Measurements from ENCODE around the gene SRP19. TPM values are rescaled to one million over a fixed set of nuclear protein-coding genes. Genes with fewer than 3 reads are reported as not detected.
A peak's percentile ranks its signal among the peaks of the same experiment; 100 is the strongest.
"Not testable (repeated sequence)": the region's sequence is repeated elsewhere in the genome, so short reads cannot be mapped to it uniquely, and the experiment has no call there.

Gene SRP19
- total RNA-seq, 3 donors from 2014 or later: 33.0 to 73.5 (median 69.2) TPM

DNA sequence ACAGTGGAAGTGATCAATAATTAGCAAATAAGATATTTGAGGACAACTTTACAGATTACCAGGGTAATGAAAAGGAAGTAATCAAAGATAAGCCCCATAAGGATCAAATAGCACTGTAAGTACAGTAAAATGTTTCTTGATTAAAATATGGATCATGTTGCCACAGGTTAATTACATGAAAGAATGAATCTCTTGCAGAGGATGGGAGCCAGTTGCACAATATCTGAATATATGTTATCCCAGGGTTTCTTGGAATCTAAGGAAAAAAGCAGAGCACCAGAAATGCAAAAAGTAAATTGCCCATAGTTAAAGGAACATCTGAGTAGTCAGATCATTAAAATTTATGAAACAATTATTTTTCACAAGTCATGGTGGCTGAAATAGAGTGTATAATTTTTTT is 13.8 kb upstream of the SRP19 start:
- H3K9me3 ChIP-seq: no peaks in the 10 kb centered on the region
- H3K4me3 ChIP-seq: no peak overlapping the region
- TF ChIP-seq, protein P1, sequence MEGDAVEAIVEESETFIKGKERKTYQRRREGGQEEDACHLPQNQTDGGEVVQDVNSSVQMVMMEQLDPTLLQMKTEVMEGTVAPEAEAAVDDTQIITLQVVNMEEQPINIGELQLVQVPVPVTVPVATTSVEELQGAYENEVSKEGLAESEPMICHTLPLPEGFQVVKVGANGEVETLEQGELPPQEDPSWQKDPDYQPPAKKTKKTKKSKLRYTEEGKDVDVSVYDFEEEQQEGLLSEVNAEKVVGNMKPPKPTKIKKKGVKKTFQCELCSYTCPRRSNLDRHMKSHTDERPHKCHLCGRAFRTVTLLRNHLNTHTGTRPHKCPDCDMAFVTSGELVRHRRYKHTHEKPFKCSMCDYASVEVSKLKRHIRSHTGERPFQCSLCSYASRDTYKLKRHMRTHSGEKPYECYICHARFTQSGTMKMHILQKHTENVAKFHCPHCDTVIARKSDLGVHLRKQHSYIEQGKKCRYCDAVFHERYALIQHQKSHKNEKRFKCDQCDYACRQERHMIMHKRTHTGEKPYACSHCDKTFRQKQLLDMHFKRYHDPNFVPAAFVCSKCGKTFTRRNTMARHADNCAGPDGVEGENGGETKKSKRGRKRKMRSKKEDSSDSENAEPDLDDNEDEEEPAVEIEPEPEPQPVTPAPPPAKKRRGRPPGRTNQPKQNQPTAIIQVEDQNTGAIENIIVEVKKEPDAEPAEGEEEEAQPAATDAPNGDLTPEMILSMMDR (IDR thresholded peaks at IDR 0.05): no peak
- TF ChIP-seq POLR2AphosphoS5 (IDR thresholded peaks at IDR 0.05) (no peak), POLR2A (IDR thresholded peaks at IDR 0.05) (no peak)
- intact Hi-C loops (cut with DNase I; ENCODE audit: low total_unique reads): no loop called here
- H3K4me1 ChIP-seq: no peaks in the 10 kb centered on the region
- H3K27me3 ChIP-seq: no peaks in the 10 kb centered on the region
- DNase-seq (ENCODE audit: low spot score in 2 of 2): no peak
- H3K27ac ChIP-seq: no peak overlapping the region
- no peaks in the 10 kb centered on the region for H3K36me3 ChIP-seq

DNA sequence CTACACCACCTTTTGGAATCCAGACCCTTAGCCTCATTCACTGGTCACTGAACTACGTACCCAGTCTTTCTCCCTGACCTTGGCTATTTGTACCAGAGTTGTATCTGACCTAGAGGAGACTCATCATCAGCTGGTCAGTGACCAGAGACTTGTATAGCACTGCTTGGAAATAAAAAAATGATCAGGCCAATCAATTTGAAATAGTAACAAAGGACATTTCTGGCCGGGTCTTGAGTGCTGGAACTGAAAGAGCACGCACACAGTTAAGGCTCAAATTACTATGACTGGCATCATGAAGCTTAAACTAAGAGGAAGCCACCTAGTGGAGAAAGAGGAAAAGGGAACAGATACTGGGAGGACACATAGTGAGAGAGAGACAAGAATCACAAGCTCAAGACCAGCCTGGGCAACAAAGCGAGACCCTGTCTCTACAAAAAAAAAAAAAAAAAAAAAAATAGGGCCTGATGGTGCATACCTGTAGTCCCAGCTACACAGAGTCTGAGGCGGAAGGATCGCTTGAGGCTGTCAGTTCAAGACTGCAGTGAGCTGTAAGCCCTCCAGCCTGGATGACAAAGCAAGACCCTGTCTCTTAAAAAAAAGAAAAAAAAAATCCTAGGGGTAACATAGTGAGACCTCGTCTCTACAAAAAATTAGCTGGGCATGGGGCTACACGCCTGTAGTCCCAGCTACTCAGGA is 12.8 kb upstream of the SRP19 start:
- intact Hi-C loops (cut with DNase I; ENCODE audit: low total_unique reads): no loop called here
- Histone ChIP-seq H3K27ac (no peak overlapping the region), H3K9me3 (no peaks in the 10 kb centered on the region), H3K4me1 (no peaks in the 10 kb centered on the region), H3K36me3 (no peaks in the 10 kb centered on the region), H3K4me3 (no peak overlapping the region), H3K27me3 (no peaks in the 10 kb centered on the region)
- no peak for DNase-seq (ENCODE audit: low spot score in 2 of 2)
- TF ChIP-seq, protein P1 (IDR thresholded peaks at IDR 0.05): peak in 2 of 3 donors; percentile 32 to 33
- TF ChIP-seq POLR2AphosphoS5 (IDR thresholded peaks at IDR 0.05): no peak

DNA sequence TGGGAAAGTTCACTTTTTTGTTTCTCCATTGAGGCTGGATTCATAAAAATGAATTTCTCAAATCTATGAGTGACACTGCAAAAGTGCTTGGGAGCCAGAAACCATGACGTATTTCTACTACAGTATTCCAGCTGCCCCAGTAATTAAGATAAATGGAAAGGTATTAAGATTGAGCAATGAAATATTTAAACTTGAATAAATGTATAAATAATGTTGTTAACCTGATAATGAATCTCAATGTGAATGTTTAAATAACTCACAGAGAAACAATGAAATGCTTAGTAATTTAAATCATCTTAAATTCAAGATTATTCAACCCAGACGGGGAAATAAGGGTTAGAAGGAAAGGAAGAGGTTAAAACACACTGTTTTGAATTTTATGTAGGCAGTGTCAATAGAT is 11.2 kb upstream of the SRP19 start:
- Histone ChIP-seq H3K4me3 (no peak overlapping the region), H3K9me3 (no peaks in the 10 kb centered on the region), H3K36me3 (no peaks in the 10 kb centered on the region), H3K27me3 (no peaks in the 10 kb centered on the region), H3K27ac (no peak overlapping the region), H3K4me1 (no peaks in the 10 kb centered on the region)
- TF ChIP-seq, protein P1 (IDR thresholded peaks at IDR 0.05): no peak
- TF ChIP-seq POLR2AphosphoS5 (IDR thresholded peaks at IDR 0.05): no peak
- TF ChIP-seq POLR2A (IDR thresholded peaks at IDR 0.05): no peak
- intact Hi-C loops (cut with DNase I; ENCODE audit: low total_unique reads): no loop called here
- DNase-seq (ENCODE audit: low spot score in 2 of 2): no peak

DNA sequence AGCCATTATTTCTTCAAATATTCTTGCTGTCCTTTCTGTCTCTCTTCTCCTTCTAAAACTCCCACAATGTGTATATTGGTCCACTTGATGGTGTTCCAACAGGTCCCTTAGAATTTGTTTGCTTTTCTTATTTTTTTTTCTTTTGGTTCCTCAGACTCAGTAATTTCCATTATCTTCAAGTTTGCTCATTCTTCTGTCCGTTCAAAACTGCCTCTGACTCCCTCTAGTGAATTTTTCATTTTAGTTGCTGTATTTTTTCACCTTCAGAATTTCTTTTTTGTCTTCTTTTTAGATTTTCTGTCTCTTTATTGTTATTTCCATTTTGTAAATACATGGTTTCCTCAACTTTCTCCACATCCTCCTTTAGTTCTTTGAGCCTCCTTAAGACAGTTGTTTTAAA is 6.4 kb upstream of the SRP19 start:
- H3K9me3 ChIP-seq: no peaks in the 10 kb centered on the region
- intact Hi-C loops (cut with DNase I; ENCODE audit: low total_unique reads): no loop called here
- no peaks in the 10 kb centered on the region for H3K36me3 ChIP-seq
- H3K27ac ChIP-seq: no peak overlapping the region
- no peak overlapping the region for H3K4me3 ChIP-seq
- DNase-seq (ENCODE audit: low spot score in 2 of 2): no peak
- no peaks in the 10 kb centered on the region for H3K27me3 ChIP-seq
- TF ChIP-seq POLR2A (IDR thresholded peaks at IDR 0.05) (no peak), POLR2AphosphoS5 (IDR thresholded peaks at IDR 0.05) (no peak)
- TF ChIP-seq, protein P1 (IDR thresholded peaks at IDR 0.05): no peak
- no peaks in the 10 kb centered on the region for H3K4me1 ChIP-seq

DNA sequence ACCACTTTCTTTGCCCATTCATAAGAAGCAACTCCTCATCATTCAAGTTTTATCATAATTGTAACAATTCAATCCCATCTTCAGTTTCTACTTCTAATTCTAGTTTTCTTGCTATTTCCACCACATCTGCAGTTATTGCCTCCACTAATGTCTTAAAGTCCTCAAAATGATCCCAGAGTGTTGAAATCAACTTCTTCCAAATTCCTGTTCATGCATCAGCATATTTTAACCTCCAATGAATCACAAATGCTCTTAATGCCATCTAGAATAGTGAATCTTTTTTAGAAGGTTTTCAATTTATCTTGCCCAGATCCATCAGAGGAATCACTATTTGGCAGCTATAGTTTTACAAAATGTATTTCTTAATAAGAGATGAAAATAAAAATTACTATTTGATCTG is 3.2 kb upstream of the SRP19 start:
- Histone ChIP-seq H3K27me3 (no peaks in the 10 kb centered on the region), H3K27ac (no peak overlapping the region), H3K9me3 (no peaks in the 10 kb centered on the region), H3K36me3 (no peaks in the 10 kb centered on the region), H3K4me3 (no peak overlapping the region), H3K4me1 (peaks cover 0 to 5% of the 10 kb centered on the region in 2 donors)
- TF ChIP-seq POLR2AphosphoS5 (IDR thresholded peaks at IDR 0.05) (no peak), POLR2A (IDR thresholded peaks at IDR 0.05) (no peak)
- TF ChIP-seq, protein P1 (IDR thresholded peaks at IDR 0.05): no peak
- DNase-seq (ENCODE audit: low spot score in 2 of 2): no peak
- intact Hi-C loops (cut with DNase I; ENCODE audit: low total_unique reads): no loop called here

DNA sequence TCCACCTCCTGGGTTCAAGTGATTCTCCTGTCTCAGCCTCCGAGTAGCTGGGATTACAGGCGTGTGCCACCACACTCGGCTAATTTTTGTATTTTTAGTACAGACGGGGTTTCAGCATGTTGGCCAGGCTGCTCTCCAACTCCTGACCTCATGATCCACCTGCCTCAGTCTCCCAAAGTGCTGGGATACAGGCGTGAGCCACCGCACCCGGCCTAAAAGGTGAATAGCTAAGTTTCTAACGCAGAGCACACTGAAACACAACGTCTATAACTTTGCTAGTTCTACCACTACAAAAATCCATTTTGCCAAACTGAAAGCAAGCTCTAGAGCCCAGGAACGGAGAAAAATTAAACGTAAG is 537 bp upstream of the SRP19 start:
- Histone ChIP-seq H3K4me3 (peak overlapping the region; percentile 82 to 85 (median 85)), H3K27ac (peak overlapping the region; percentile 85 to 91)
- intact Hi-C loops (cut with DNase I; ENCODE audit: low total_unique reads); DNase-seq (ENCODE audit: low spot score in 2 of 2); H3K36me3 ChIP-seq; H3K27me3 ChIP-seq; H3K9me3 ChIP-seq; H3K4me1 ChIP-seq: not testable (repeated sequence)

Data from breast epithelium (tissue), 4 donors.